GM12864 (cell line): ENCODE data around the gene ACRV1.

Source experiments
- DNase-seq: peaks from one replicate; pipeline ENCODE4 v3.0.0-alpha.2; 2011; ENCODE audit warnings: low read depth
- H3K4me3 ChIP-seq: 2 replicates; pipeline ENCODE4 v1.5.1; 2011; ENCODE audit warnings: mild to moderate bottlenecking, low read depth, low read length, control low read depth
- TF ChIP-seq, protein P1 (sequence below): IDR thresholded peaks from 2 replicates; pipeline ENCODE4 v1.5.1; 2011; ENCODE audit warnings: low read depth, mild to moderate bottlenecking, moderate library complexity, low read length, control low read depth, inconsistent platforms; ENCODE audit errors: missing control alignments

ACRV1 gene

DNA sequence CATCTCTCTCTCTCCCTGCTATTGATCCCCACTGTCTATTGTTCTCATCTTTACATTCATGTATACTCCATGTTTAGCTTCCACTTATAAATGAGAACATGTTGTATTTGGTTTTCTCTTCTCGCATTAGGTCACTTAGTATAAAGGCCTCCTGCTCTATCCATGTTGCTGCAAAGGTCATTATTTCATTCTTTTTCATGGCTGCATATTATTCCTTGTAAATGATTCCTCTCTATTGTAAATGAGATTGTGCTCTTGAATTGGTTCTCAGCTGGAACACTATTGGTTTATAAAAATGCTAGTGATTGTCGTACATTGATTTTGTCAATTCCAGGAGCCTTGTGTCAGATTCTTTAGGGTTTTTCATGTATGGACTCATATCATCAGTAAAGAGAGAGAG is 13.5 kb downstream of the ACRV1 start:
- TF ChIP-seq, protein P1, sequence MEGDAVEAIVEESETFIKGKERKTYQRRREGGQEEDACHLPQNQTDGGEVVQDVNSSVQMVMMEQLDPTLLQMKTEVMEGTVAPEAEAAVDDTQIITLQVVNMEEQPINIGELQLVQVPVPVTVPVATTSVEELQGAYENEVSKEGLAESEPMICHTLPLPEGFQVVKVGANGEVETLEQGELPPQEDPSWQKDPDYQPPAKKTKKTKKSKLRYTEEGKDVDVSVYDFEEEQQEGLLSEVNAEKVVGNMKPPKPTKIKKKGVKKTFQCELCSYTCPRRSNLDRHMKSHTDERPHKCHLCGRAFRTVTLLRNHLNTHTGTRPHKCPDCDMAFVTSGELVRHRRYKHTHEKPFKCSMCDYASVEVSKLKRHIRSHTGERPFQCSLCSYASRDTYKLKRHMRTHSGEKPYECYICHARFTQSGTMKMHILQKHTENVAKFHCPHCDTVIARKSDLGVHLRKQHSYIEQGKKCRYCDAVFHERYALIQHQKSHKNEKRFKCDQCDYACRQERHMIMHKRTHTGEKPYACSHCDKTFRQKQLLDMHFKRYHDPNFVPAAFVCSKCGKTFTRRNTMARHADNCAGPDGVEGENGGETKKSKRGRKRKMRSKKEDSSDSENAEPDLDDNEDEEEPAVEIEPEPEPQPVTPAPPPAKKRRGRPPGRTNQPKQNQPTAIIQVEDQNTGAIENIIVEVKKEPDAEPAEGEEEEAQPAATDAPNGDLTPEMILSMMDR: no peak
- no peak for DNase-seq
- no peak overlapping the region for H3K4me3 ChIP-seq

DNA sequence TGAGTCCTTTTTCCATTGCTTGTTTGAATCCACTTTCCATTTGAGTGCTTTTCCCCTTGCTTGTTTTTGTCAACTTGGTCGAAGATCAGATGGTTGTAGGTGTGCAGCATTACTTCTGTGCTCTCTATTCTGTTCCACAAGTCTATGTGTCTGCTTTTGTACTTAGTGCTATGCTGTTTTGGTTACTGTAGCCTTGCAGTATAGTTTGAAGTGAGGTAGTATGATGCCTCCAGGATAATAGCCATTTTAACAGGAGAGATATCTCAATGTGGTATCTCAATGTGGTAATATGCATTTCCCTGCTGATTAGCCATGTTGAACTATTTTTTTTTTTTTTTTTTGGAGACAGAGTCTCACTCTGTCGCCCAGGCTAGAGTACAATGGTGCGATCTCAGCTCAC is 16.7 kb downstream of the ACRV1 start:
- H3K4me3 ChIP-seq: no peak overlapping the region
- DNase-seq: no peak
- TF ChIP-seq, protein P1: no peak

DNA sequence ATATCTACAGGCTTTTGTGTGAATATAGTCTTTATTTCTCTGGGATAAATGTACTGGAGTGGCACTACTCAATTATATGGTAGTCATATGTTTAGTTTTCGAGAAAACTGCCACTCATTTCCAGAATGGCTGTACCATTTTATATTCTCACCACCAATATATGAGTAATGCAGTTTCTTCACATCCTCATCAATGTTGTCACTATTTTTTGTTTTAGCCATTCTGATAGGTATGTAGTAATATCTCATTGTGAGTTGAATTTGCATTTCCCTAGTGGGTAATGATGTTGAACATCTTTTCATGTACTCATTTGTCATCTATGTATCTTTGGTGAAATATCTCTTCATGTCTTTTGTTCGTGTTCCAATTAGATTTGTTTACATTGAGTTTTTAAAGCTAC is 18.0 kb downstream of the ACRV1 start:
- TF ChIP-seq, protein P1: no peak
- no peak for DNase-seq
- no peak overlapping the region for H3K4me3 ChIP-seq

DNA sequence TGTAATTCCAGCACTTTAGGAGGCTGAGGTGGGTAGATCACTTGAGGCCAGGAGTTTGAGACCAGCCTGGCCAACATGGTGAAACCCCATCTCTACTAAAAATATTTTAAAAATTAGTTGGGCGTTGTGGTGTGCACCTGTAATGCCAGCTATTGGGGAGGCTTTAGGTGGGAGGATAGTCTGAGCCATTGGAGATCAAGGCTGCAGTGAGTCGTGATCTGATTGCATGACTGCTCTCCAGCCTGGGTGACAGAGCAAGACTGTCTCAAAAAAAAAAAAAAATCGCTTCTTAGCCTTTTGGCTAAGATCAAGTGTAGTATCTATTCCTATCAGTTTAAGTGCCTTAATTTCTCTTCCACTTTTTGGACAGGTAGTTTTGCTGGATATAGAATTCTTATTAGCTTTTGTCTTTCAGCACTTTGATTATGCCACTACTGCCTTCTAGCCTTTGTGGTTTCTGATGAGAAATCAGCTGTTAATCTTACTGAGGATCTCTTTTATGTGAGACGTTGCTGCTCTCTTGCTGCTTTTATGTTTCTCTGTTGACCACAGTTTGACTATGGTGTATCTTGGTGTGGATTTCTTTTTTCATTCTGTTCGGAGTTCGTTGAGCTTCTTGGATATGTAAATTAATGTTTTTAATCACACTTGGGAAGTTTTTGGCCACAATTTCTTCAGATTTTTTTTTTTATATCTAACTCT is 31.0 kb downstream of the ACRV1 start:
- H3K4me3 ChIP-seq: no peak overlapping the region
- TF ChIP-seq, protein P1: no peak
- DNase-seq: no peak

DNA sequence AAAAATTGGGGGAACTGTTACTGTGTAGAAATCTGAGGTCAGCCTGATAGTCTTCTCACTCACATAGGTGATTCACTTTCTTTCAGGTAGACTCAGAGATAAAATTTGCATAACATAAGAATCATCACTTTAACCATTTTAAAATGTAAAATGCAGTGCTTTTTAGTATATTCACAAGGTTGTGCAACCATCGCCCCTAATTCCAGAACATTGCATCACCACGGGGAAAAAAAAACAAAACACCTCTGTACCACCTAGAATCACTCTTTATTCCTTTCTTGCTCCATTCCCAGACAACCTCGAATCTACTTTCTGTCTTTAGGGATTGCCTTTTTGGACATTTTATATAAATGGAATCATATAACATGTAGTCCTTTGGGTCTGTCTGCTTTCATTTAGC is 34.8 kb downstream of the ACRV1 start:
- no peak overlapping the region for H3K4me3 ChIP-seq
- DNase-seq: no peak
- TF ChIP-seq, protein P1: no peak

DNA sequence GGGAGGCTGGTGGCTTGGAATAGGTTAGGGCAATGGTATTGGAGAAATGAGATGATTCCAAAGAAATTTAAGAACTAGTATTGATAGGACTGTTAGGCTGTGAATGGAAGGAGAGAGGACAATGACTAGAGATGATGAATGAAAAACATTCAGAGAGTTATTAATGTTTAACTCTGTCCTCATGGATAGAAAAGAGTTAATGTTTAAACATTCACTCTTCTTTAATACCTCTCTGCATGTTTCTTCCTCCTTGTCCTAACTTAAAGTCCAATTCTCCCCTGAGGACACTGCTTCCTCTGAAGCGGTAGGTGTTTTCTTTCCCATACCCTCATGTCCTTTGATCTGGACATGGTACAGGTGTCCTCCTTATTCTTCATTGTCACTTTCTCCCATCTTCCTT is 42.3 kb downstream of the ACRV1 start:
- DNase-seq: no peak
- H3K4me3 ChIP-seq: no peak overlapping the region
- TF ChIP-seq, protein P1: no peak

DNA sequence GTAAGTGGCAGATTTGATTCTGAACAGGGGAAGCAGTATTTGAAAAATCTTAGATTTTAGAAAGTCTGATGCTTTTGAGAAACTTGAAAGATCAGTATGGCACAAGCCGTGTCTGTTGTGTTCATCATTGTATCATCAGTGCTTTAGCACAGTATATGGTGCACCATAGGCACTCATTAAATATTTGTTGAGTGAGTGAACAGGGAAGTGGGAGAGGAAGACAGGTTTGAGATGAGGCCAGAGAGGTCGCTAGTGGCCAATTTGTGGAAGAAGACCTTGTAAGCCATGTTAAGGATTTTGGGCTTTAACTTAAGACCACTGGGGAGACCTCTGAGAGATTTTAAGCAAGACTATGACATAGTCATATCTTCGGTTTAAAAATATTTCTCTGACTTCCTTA is 42.8 kb downstream of the ACRV1 start:
- no peak overlapping the region for H3K4me3 ChIP-seq
- TF ChIP-seq, protein P1: no peak
- DNase-seq: no peak
